Activated CD4-positive, alpha-beta memory T cell treated with anti-CD3 and anti-CD28 coated beads for 36 hours (primary cell): ENCODE data around the gene VCY. TPM values are rescaled to one million over a fixed set of nuclear protein-coding genes. Genes with fewer than 3 reads are reported as not detected.
"Not testable (repeated sequence)": the region's sequence is repeated elsewhere in the genome, so short reads cannot be mapped to it uniquely, and the experiment has no call there.

Experiments
- CTCF ChIA-PET: fragments of 350-600 bp; sonication (Branson Sonifier 250); formaldehyde crosslinking; loops from one replicate; lab custom pipeline; 2021; ENCODE audit warnings: antibody characterized with exemption, inconsistent platforms; lab: Charles Lee
- POLR2A ChIA-PET: fragments of 350-600 bp; sonication (Branson Sonifier 250); formaldehyde crosslinking; loops from one replicate; lab custom pipeline; 2021; ENCODE audit warnings: antibody characterized with exemption; lab: Charles Lee
- DNase-seq: peaks from one replicate; pipeline ENCODE4 v3.0.0-alpha.2; 2020
- H3K27ac Mint-ChIP-seq: one replicate; pipeline ENCODE4 v1.8.0; 2021; ENCODE audit warnings: mixed read lengths
- H3K27me3 Mint-ChIP-seq: one replicate; pipeline ENCODE4 v1.8.0; 2021; ENCODE audit warnings: mixed read lengths
- H3K36me3 Mint-ChIP-seq: one replicate; pipeline ENCODE4 v1.8.0; 2021; ENCODE audit warnings: mixed read lengths
- H3K4me1 Mint-ChIP-seq: one replicate; pipeline ENCODE4 v1.8.0; 2021; ENCODE audit warnings: low read depth, mixed read lengths
- H3K4me3 Mint-ChIP-seq: one replicate; pipeline ENCODE4 v1.8.0; 2021; ENCODE audit warnings: mild to moderate bottlenecking, mixed read lengths
- H3K9me3 Mint-ChIP-seq: one replicate; pipeline ENCODE4 v1.8.0; 2021; ENCODE audit warnings: mixed read lengths
- intact Hi-C: fragments of 100-400 bp; cut with micrococcal nuclease; formaldehyde crosslinking; loops from one replicate; pipeline ENCODE4 v1.15.1; 2023
- total RNA-seq, 2 experiments: library from RNA; stranded (reverse); gene quantifications; one replicate each; pipeline ENCODE4 v1.2.3, GENCODE V29; 2021

VCY gene
- total RNA-seq: not detected

DNA sequence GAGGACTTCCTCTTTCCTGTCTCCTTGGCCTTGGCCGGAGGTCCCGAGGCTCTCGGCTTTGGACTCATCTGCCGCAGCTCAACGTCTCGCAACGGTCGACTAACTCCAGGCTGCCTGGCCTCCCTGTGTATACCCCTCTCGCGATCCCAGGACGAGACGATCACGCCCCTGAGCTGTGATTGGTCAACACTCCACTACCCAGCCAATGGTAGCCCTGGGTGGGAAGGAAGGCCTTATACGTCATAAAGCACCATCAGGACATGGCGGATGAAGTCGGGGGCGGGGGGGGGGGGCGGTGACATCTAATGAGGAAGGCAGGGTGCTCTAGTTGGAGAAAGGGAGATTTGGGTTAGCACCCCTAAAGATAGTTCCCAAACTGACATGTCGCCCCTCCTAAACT is at the start of gene VCY:
Gene VCY, minus strand, starts transcription at position 101 of the 400 bp plus-strand sequence. Its CDS starts 33 bp downstream, at position 68.
- CTCF ChIA-PET, H3K9me3 Mint-ChIP-seq, intact Hi-C loops, H3K27me3 Mint-ChIP-seq, H3K4me1 Mint-ChIP-seq, H3K4me3 Mint-ChIP-seq, H3K36me3 Mint-ChIP-seq, POLR2A ChIA-PET, H3K27ac Mint-ChIP-seq, DNase-seq: not testable (repeated sequence)

DNA sequence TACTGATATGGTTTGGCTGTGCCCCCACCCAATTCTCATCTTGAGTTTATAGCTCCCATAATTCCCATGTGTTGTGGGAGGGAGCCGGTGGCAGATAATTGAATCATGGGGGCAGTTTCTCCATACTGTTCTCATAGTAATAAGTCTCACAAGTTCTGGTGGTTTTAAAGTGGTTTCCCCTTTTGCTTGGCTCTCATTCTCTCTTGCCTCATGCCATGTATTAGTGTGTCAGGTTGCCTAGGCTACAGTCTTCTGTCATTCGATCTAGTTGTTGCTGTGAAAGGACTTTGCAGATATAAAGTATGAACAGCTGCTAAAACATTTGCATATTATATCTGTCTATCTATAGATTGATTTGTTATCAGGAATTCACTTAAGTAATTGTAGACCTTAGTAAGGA is 44.1 kb upstream of the VCY start:
- H3K36me3 Mint-ChIP-seq, POLR2A ChIA-PET: not testable (repeated sequence)

DNA sequence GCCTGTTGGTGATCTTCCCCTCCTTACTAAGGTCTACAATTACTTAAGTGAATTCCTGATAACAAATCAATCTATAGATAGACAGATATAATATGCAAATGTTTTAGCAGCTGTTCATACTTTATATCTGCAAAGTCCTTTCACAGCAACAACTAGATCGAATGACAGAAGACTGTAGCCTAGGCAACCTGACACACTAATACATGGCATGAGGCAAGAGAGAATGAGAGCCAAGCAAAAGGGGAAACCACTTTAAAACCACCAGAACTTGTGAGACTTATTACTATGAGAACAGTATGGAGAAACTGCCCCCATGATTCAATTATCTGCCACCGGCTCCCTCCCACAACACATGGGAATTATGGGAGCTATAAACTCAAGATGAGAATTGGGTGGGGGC is 25.6 kb upstream of the VCY start:
- H3K4me3 Mint-ChIP-seq, H3K4me1 Mint-ChIP-seq, DNase-seq, intact Hi-C loops, H3K27ac Mint-ChIP-seq, H3K36me3 Mint-ChIP-seq, H3K9me3 Mint-ChIP-seq, CTCF ChIA-PET, POLR2A ChIA-PET, H3K27me3 Mint-ChIP-seq: not testable (repeated sequence)

More for the DNA sequence above, 44.1 kb upstream of the VCY start:
- intact Hi-C loops, H3K4me1 Mint-ChIP-seq, CTCF ChIA-PET, H3K4me3 Mint-ChIP-seq, DNase-seq, H3K27me3 Mint-ChIP-seq, H3K9me3 Mint-ChIP-seq, H3K27ac Mint-ChIP-seq: not testable (repeated sequence)

DNA sequence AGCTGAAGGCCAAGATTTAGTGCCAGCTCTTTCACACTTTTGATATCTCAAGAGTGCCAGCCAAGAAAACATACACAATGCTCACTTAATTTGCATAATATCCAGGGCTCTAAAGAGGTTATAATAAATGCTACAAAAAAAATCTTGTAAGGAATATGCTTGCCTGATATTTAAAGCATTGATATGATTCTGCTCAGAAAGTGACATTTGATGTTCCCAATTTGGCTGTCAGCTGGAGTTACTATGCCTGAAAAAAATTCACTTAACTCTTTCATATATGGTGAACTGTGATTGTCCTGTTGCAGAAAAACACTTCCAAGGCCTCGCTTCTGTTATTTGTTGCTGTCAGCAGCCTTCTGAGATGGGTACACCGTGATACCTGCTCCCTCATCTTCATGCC is 43.9 kb downstream of the VCY start:
- DNase-seq, H3K27me3 Mint-ChIP-seq, H3K4me1 Mint-ChIP-seq, intact Hi-C loops, H3K36me3 Mint-ChIP-seq, POLR2A ChIA-PET, H3K27ac Mint-ChIP-seq, H3K9me3 Mint-ChIP-seq, H3K4me3 Mint-ChIP-seq, CTCF ChIA-PET: not testable (repeated sequence)

Other genes with a start within 250 kb of the VCY start
- gene VCY1B, start 69.8 kb upstream of the VCY start, total RNA-seq: not detected